ENCODE measurements around the gene TIA1.
"Not testable (repeated sequence)": the region's sequence is repeated elsewhere in the genome, so short reads cannot be mapped to it uniquely, and the experiment has no call there.

The TIA1 gene

GRCh38 chr2:70214953-70215549, 33.4 kb downstream of the TIA1 start:
- DNase-seq: no peak

DNA sequence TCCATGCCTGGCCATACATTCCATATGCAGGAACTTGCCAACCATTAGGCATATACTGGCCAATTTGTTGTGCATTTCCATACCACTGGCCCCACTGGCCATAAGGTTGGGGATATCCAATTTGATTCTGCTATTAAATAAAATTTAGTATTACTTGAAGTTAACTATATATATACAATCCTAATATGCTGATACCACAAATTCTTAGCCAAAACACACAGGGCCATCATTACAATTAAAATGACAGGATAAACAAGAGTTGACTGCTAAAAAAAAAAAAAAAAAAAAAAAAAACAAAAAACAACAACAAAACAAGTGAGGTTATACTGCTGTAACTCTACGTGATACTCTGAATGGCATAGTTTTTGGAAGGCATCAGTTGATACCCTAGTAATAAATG, 34.1 kb downstream of the TIA1 start:
- DNase-seq: no peak

GRCh38 chr2:70212298-70212932, 36.0 kb downstream of the TIA1 start:
- no peak for DNase-seq

- no peak for DNase-seq
Observed at GRCh38 chr2:70211595-70211994, 36.8 kb downstream of the TIA1 start.

GRCh38 chr2:70204452-70204851, 44.0 kb downstream of the TIA1 start:
- no peak for DNase-seq

- no peak for DNase-seq
Observed at GRCh38 chr2:70203086-70203485, 45.3 kb downstream of the TIA1 start.

- peak; percentile 20 for DNase-seq
Observed at GRCh38 chr2:70202236-70202806, 46.1 kb downstream of the TIA1 start.

GRCh38 chr2:70201831-70202230, 46.6 kb downstream of the TIA1 start:
- DNase-seq: no peak

DNA sequence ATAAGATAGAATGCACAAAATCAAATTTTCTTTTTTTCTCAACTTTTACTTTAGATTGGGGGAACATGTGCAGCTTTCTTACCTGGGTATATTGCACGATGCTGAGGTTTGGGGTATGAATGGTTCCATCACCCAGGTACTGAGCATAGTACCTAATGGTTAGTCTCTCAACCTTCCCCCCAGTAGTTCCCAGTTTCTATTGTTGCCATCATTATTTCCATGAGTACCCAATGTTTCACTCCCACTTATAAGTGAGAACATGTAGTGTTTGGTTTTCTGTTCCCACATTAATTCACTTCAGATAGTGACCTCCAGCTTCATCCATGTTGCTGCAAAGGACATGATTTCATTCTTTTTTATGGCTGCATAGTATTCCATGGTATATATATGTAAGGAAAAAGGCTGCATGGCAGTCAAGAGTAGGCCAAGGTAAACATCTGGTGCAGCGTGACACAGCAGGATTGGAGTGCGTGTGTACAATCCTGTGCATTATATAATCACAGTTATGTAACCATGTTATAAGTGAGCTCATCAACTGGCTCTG, 47.1 kb downstream of the TIA1 start:
- no peak for DNase-seq

DNA sequence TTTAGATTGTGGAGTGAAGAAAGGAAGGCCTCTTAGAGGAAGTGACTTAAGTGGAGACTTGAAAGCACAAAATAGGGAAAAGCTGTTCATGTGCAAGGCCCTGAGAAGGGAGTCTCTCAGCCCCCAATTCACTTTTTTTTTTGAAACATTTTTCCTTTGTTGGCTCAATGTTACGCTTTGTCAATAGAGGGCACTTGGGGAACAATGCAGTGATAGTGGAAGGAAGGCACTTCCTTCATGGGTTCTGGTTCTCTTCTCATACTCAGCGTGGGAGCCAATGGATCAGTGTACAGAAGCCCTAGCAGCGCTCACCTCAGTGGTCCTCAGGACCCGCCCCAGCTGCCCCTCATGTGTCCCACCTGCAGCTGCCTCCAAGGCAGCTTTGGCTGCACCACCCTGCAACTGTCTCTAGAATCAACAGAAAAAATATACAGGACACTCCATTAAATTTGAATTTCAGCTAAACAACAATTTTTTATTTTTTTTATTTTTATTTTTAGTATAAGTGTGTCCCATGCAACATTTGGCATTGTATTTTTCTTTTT, 49.0 kb downstream of the TIA1 start:
- DNase-seq: no peak

DNA sequence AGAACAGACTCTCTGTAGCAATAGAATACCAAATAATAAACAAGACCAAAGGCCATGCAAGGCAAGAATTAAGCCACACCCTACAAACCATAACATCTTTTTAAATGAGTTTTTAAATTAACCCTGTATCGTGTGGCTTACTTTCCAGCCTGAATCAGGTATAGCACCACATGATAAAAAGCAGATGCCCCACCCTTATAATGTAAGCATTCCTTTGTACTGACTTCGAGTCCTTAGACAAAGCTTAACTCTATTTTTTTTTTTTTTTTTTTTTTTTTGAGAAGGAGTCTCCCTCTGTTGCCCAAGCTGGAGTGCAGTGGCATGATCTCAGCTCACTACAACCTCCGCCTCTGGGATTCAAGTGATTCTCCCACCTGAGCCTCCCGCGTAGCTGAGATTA, 55.9 kb downstream of the TIA1 start:
- no peak for DNase-seq

- no peak for DNase-seq
Observed at GRCh38 chr2:70191244-70191735, 57.1 kb downstream of the TIA1 start.

GRCh38 chr2:70190418-70191243, 57.8 kb downstream of the TIA1 start, which contains the start of gene C2orf42:
Gene C2orf42, minus strand, starts transcription at chr2:70191019. Its CDS starts 9,034 bp downstream, at chr2:70181985.
- peak; percentile 93 for DNase-seq

DNA sequence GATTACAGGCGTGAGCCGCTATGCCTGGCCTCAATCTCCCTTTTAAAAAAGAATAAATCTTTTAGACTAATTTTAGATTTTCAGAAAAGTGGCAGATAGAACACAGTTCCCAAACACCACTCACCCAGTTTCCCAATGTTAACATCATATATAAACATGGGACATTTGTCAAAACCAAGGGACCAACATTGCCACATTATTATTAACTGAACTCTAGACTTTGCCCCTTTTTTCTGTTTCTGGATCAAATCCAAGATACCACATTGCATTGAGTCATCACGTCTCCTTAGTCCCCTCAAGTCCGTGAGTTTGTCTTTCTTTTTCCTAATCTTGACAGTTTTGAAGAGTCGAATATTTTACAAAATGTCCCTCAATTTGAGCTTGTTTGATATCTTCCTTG, 60.0 kb downstream of the TIA1 start:
- no peak for DNase-seq

- not testable (repeated sequence) for DNase-seq
Observed at GRCh38 chr2:70187170-70187569, 61.3 kb downstream of the TIA1 start.

DNA sequence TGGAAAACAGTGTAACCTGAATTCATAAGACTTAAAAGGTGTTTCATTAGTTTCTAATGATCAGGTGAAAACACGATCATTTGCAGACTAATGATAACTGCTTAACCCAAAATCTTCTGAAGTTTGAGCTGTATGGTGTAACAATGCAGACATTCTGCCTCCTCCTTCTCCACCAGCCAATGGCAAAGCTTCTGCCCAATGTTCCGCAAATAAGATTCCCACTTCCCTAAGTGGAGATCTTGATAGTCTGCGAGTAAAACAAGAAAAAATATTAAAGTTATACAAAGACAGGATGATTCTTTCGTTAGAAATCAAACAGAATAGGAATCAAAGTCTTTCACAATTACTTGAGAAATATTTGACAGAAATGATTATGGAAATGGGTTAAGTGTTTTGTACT, 65.7 kb downstream of the TIA1 start:
- no peak for DNase-seq

GRCh38 chr2:70181363-70181956, 67.0 kb downstream of the TIA1 start:
- no peak for DNase-seq

GRCh38 chr2:70173520-70173919, 74.9 kb downstream of the TIA1 start:
- no peak for DNase-seq

DNA sequence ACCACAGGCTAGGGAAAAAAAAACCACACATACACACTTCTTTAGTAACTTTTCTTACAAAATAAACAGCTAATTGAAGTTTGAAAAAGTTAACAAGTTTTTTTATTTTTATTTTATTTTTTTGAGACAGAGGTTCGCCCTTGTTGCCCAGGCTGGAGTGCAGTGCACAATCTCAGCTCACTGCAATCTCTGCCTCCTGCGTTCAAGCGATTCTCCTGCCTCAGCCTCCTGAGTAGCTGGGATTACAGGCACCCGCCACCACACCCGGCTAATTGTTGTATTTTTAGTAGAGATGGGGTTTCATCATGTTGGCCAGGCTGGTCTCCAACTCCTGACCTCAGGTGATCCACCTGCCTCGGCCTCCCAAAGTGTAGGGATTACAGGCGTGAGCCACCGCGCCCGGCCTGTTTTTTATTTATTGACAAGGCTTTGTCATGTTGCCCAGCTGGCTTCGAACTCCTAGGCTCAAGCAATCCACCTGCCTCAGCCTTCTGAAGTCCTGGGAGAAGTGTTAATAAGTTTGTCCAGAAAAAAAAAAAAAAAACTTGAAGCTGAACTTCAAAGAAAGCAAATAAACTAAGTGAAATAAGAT, 78.7 kb downstream of the TIA1 start:
- DNase-seq: not testable (repeated sequence)

DNA sequence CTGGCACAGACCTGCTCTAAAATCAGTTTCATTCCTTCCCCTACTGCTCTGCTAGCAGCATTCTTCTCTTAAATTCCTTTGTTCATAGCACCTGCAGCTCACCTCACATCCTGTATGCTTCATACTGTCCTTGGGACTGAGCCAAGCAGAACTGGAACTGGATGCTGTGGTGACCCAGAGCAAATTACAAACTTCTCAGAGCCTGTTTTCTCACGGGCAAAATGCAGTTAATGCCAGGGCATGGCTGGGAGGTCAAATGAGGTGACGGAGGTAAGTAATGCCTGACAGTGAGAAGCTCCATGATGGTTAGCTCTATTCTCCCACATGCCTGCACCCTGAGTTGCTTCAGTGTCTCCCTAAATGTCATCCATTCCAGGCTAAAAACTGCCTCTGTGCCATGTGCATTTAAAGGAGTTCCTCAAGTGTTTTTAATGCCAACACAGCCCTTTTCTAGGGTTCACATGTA, 87.3 kb downstream of the TIA1 start:
- no peak for DNase-seq

GRCh38 chr2:70160545-70160944, 87.9 kb downstream of the TIA1 start:
- DNase-seq: no peak
